KMS-11 (cell line): ENCODE results near the gene ZBTB25.
A peak's percentile ranks its signal among the peaks of the same experiment; 100 is the strongest.

ENCODE experiments used
- H2AFZ ChIP-seq: fragments of 200-600 bp; sonication (generic); 2 replicates; pipeline ENCODE4 v1.6.1; 2016; ENCODE audit warnings: antibody characterized with exemption, mixed run types, low read depth
- H3K27ac ChIP-seq: fragments of 200-600 bp; sonication (generic); 2 replicates; pipeline ENCODE4 v1.6.1; 2016; ENCODE audit warnings: mild to moderate bottlenecking, mixed run types
- H3K27me3 ChIP-seq: fragments of 200-600 bp; sonication (generic); 2 replicates; pipeline ENCODE4 v1.6.1; 2017; ENCODE audit warnings: mild to moderate bottlenecking, low read depth, mixed run types, moderate library complexity; ENCODE audit not compliant: insufficient read depth
- H3K36me3 ChIP-seq: fragments of 200-600 bp; sonication (generic); 2 replicates; pipeline ENCODE4 v1.6.1; 2017; ENCODE audit warnings: mild to moderate bottlenecking, mixed run types; ENCODE audit not compliant: insufficient read depth
- H3K4me1 ChIP-seq: fragments of 200-600 bp; sonication (generic); 2 replicates; pipeline ENCODE4 v1.6.1; 2016; ENCODE audit warnings: mild to moderate bottlenecking, low read depth, mixed run types; ENCODE audit not compliant: poor library complexity, severe bottlenecking
- H3K4me2 ChIP-seq: fragments of 200-600 bp; sonication (generic); 2 replicates; pipeline ENCODE4 v1.7.0; 2016; ENCODE audit warnings: mild to moderate bottlenecking, mixed run types
- H3K4me3 ChIP-seq: fragments of 200-600 bp; sonication (generic); IDR thresholded peaks from 2 replicates; pipeline ENCODE4 v1.6.1; 2017; ENCODE audit warnings: low read depth, low read length, mixed read lengths; ENCODE audit not compliant: insufficient read depth
- H3K79me2 ChIP-seq: fragments of 200-600 bp; sonication (generic); 2 replicates; pipeline ENCODE4 v1.6.1; 2016; ENCODE audit warnings: low read depth, mixed run types; ENCODE audit not compliant: insufficient read depth
- H3K9ac ChIP-seq: fragments of 200-600 bp; sonication (generic); 2 replicates; pipeline ENCODE4 v1.6.1; 2016; ENCODE audit warnings: mild to moderate bottlenecking, mixed run types
- H4K20me1 ChIP-seq: fragments of 200-600 bp; sonication (generic); 2 replicates; pipeline ENCODE4 v1.6.1; 2016; ENCODE audit warnings: mild to moderate bottlenecking, mixed run types; ENCODE audit not compliant: insufficient read depth
- CTCF ChIP-seq: fragments of 200-600 bp; sonication (generic); conservative IDR thresholded peaks from 2 replicates; pipeline ENCODE4 v1.6.1; 2017; ENCODE audit warnings: low read depth, mild to moderate bottlenecking, antibody characterized with exemption, low read length, moderate library complexity, mixed read lengths

Gene ZBTB25

GRCh38 chr14:64541261-64541971, 37.8 kb upstream of the ZBTB25 start:
- H3K9ac ChIP-seq, result no peak overlapping the region
- H4K20me1 ChIP-seq, result no peaks in the 10 kb centered on the region
- peaks cover 18% of the 10 kb centered on the region for H3K4me1 ChIP-seq
- H3K36me3 ChIP-seq, result no peaks in the 10 kb centered on the region
- no peak overlapping the region for H2AFZ ChIP-seq
- TF ChIP-seq CTCF, result no peak
- H3K79me2 ChIP-seq, result no peaks in the 10 kb centered on the region
- no peak overlapping the region for H3K27ac ChIP-seq
- no peak overlapping the region for H3K4me2 ChIP-seq
- H3K27me3 ChIP-seq, result no peaks in the 10 kb centered on the region
- no peak overlapping the region for H3K4me3 ChIP-seq

- H3K4me1 ChIP-seq, result peaks cover 24% of the 10 kb centered on the region
- H3K4me3 ChIP-seq, result no peak within 1 kb of the TSS
- H3K79me2 ChIP-seq, result no peaks in the 10 kb centered on the region
- peak within 1 kb of the TSS; percentile 63 for H3K27ac ChIP-seq
- peak within 1 kb of the TSS; percentile 88 for H2AFZ ChIP-seq
- H3K27me3 ChIP-seq, result no peaks in the 10 kb centered on the region
- no peaks in the 10 kb centered on the region for H4K20me1 ChIP-seq
- no peaks in the 10 kb centered on the region for H3K36me3 ChIP-seq
- H3K4me2 ChIP-seq, result peak within 1 kb of the TSS; percentile 51
- H3K9ac ChIP-seq, result peak within 1 kb of the TSS; percentile 62
- TF ChIP-seq CTCF, result 0 out of 2 replicates have a peak, but pooled peaks have one; percentile 46
Observed at GRCh38 chr14:64540208-64541202, 36.9 kb upstream of the ZBTB25 start, which contains the start of gene HSPA2. Gene HSPA2 (plus strand): TSS chr14:64540741. CDS start chr14:64540850, 109 bp downstream.

GRCh38 chr14:64536488-64537245, 33.0 kb upstream of the ZBTB25 start:
- Histone ChIP-seq H4K20me1 (no peaks in the 10 kb centered on the region), H3K36me3 (no peaks in the 10 kb centered on the region), H3K4me3 (no peak overlapping the region), H2AFZ (no peak overlapping the region), H3K4me1 (peaks cover 30% of the 10 kb centered on the region), H3K27ac (peak overlapping the region; percentile 48), H3K9ac (no peak overlapping the region), H3K79me2 (no peaks in the 10 kb centered on the region), H3K27me3 (no peaks in the 10 kb centered on the region), H3K4me2 (peak overlapping the region; percentile 29; the same call in 1 of the 2 replicates)
- no peak for TF ChIP-seq CTCF

- no peaks in the 10 kb centered on the region for H4K20me1 ChIP-seq
- H3K4me1 ChIP-seq, result peaks cover 14% of the 10 kb centered on the region
- H2AFZ ChIP-seq, result no peak overlapping the region
- no peaks in the 10 kb centered on the region for H3K79me2 ChIP-seq
- H3K9ac ChIP-seq, result no peak overlapping the region
- H3K27ac ChIP-seq, result no peak overlapping the region
- TF ChIP-seq CTCF, result no peak
- no peak overlapping the region for H3K4me3 ChIP-seq
- no peak overlapping the region for H3K4me2 ChIP-seq
- no peaks in the 10 kb centered on the region for H3K27me3 ChIP-seq
- no peaks in the 10 kb centered on the region for H3K36me3 ChIP-seq
Observed at GRCh38 chr14:64531567-64531966, 27.9 kb upstream of the ZBTB25 start.
